GM21447 (cell line): ENCODE data around the gene CES3.
A peak's percentile ranks its signal among the peaks of the same experiment; 100 is the strongest.

Source experiments
- ATAC-seq: cut with Tn5 transposase; IDR thresholded peaks from one replicate; pipeline ENCODE4 v1.9.1; 2021; ENCODE audit not compliant: unreplicated experiment

The CES3 gene

DNA sequence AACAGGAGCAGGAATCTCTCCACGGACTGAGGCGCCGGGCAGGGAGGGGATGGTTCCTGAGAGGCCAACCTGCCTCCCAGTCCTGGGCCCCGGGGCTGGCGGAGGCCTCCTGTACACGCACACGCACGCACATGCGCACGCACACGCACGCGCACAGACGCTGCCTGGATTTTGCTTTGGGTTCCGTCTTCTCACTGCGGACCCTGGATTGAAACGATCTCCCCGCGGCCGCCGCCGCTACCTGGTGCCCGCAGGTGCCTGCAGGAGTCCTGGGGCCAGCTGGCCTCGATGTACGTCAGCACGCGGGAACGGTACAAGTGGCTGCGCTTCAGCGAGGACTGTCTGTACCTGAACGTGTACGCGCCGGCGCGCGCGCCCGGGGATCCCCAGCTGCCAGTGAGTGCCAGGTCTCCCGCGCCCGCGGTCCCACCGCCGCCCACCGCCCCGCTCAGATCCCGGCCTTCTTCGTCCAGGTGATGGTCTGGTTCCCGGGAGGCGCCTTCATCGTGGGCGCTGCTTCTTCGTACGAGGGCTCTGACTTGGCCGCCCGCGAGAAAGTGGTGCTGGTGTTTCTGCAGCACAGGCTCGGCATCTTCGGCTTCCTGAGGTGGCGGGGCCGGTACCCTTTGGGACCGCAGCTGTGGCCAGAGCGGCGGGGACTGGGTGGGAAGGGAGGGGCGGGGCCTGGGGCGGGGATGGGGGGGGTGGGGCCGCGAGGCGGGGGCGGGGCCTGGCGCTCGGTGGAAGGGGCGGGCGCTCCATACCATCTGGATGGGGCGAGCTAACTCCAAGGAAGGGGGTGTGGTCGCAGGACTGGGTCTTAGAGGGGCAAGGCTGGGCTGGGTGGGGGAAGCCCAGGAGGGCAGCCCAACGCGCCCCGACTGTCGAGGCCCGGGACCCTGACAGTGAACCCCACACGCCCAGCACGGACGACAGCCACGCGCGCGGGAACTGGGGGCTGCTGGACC, 39.6 kb downstream of the CES3 start:
- ATAC-seq: no peak

DNA sequence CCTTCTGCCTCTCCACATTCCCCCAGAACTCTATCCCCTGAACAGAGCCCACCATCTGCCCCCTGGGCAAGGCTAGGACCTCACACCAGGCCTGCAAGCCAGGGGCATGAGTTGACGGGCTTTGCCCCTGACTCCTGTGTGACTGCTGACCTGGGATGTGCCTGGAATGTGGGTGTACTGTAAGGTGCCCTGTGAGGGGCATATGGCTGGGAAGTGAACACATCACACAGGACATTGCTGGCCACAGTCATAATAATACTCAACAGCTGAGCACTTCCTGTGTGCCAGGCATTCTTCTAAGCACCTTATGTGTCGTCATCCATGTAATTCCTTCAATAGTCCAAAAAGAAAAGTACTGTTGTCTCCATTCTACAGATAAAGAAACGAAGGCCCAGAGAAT, 40.7 kb downstream of the CES3 start:
- ATAC-seq: no peak

DNA sequence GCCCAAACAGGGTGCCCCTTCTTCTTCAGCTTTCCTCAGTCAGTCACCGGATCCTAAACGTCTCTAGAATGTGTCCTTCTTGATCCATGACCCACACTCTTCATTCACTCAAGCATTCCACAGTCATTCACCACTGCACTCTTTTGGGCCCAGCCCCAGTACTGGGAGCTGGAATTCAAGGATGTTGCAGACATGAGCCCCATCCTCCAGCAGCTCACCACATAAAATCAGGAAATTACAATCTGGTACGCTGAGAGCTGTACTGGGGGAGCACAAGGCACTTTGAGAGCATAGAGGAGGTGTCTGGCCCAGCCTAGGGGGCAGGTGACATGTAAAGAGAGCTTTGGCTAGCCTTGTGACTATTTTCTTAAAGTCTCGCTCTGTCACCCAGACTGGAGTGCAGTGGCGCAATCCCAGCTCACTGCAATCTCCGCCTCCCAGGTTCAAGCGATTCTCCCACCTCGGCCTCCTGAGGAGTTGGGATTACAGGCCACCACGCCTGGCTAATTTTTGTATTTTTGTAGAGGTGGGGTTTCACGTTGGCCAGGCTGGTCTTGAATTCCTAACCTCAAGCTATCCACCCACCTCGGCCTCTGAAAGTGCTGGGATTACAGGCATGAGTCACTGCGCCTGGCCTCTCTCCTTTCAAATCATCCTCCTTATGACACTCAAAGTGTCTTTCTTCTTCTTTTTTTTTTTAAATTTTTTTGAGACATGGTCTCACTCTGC, 46.0 kb downstream of the CES3 start:
- no peak for ATAC-seq

DNA sequence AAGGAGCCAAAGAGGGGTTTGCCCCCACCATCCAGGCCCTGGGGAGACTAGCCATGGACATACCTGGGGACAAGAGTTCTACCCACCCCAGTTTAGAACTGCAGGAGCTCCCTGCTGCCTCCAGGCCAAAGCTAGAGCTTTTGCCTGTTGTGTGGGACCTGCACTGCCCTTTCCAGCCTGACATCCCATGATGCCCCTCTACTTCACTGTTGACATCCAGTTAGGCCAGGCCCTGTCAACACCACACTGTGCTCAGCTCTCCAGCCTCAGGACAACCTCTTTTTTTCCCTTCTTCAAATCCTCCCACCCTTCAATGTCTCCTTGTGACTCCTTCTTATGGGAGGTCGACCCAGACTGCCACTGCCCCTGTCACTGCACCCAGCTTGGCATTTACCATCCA, 48.1 kb downstream of the CES3 start:
- no peak for ATAC-seq

DNA sequence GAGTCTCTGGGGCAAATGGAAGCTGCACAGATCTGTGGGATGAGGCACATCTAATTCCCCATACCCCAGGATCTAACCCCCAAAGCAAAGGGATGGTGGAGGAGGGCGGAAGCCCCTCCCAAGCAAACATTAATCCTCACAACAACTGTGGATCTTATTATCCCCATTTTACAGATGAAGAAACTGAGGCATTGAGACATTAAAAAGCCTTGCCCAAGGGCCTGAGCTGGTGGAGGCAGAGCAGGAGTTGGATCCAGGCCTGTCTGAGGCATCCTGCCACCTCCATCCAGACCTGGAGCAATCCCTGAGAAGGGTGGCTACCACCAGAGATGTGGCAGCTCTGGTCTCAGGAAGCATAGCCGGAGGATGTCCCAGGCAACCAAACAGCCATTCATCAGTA, 50.2 kb downstream of the CES3 start:
- no peak for ATAC-seq

DNA sequence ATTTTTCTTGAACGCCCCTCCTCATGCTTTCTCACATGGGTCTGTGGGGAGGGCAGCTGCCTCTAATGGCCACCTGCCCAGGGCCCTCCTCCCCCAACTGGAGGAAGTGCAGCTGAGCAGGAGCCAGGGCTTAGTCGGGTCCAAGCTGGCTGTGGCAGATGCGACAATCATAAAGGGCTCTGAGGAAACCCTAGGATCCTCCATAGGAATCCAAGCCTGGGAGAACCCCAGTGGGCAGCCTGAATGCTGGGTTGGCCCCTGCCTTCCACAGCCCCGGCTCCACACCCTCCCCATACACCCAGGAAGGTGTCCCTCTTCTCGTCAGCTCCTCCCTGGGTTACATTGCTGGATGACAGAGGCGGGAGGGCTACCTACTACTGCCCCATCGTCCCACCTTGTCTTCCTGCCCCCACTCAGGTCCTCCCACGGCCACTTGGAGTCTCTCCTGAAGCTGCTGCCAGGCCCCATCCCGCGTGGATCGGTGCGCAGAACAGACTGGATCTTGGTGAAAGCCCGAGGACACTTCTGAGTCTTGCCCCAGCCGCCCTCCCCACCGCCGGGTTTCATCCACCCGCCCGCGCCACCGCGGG, 52.3 kb downstream of the CES3 start:
- ATAC-seq: no peak

DNA sequence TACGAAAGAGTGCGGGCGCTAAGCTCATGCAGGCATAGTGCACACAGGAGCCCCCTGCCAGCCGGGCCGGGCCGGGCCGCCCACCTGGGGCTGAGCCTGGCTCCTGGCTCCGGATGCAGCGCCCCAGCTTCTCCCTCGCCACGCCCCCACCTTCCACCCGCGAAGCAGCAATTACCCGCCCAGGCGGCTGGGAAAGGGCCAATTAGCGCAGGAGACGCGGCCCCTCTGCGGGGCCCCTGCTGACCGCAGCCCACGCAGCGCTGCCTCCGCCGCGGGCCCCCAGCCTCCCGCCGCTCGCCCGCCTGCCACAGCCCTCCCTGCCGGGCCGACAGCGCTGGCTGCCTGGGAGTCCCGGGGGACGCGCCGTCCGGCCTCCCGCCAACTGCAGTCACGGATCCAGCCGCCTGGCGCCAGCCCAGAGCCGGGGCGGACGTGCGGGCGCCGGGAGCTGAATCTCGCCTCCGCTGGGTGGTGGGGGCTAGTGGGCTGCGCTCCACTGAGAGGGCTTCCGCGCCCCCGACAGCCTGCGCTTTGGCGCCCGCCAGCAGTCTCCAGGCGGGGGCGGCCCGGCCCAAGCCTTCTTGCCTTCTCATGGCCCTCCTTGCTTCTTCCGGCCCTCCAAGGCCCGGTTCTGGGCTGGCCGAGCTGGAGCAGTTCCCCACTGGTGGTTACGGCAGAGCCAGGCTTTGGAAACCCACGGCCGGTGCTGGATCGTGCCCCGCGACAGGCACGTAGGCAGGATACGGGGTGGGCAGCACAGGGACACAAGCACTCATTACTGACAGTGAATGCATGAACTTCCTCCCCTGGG, 53.0 kb downstream of the CES3 start:
- peak; percentile 45 for ATAC-seq

DNA sequence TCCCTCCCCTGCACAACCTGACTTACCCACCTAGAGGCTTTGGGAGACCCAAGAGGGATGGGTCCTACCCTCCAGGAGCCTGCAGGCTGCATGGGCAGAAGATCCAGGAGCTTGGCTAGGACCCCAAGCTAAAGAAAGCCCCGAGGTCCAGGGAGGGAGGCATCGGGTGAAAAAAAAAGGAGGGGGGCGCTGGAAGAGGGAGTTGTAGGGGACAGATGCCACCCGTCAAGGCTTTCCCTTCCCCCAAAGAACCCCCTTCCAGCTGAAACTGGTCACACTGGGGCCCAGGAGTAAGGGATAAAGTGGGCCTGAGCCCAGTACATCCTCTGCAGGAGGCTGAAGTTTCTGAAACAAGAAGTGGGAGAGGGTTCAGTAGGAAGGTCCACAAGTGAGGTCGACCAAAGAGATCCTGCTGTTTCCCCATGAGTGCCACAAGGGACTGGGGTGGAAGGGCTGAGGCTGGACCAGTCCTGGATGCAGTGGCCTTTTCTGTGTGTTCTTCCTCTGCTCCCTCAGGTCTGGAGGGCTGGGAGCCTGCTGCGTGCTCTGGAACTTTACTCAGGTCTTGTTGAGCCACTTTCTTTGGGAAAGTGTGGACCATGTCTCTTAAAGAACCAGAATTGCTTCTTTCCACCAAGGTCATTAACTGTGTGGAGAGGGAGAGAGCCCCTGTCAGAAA, 53.7 kb downstream of the CES3 start:
- no peak for ATAC-seq

DNA sequence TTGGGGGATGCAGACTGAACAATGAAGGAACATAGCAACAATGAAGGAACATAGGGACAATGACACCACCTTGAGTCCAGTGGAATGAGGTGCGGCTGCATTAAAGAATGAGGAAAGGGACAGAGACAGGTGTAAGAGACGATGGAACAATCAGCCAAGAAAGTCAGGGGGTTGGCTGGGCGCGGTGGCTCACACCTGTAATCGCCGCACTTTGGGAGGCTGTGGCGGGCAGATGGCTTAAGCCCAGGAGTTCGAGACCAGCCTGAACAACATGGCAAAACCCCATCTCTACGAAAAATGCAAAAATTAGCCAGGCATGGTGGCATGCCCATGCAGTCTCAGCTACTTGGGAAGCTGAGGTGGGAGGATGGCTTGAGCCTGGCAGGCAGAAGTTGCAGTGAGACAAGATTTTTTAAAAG, 54.3 kb downstream of the CES3 start:
- no peak for ATAC-seq

DNA sequence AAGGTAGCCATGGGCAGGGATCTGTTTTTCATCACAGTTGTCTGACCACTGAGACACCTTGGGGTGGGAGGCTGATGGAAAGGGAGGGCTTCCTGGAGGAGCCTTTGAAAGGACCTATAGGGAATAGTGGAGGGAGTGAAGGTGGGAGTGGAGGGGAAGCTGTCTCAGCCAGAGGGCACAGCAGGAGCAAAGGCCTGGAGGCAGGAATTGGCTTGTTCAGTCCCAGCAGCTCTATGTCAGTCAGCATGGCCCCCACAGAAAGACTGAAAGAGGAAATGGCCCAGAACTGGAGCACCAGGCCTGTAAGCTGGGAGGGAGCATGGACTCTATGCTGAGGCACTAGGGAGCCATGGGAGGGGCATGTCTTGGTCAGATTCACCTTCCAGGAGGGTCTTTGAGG, 55.1 kb downstream of the CES3 start:
- ATAC-seq: no peak

DNA sequence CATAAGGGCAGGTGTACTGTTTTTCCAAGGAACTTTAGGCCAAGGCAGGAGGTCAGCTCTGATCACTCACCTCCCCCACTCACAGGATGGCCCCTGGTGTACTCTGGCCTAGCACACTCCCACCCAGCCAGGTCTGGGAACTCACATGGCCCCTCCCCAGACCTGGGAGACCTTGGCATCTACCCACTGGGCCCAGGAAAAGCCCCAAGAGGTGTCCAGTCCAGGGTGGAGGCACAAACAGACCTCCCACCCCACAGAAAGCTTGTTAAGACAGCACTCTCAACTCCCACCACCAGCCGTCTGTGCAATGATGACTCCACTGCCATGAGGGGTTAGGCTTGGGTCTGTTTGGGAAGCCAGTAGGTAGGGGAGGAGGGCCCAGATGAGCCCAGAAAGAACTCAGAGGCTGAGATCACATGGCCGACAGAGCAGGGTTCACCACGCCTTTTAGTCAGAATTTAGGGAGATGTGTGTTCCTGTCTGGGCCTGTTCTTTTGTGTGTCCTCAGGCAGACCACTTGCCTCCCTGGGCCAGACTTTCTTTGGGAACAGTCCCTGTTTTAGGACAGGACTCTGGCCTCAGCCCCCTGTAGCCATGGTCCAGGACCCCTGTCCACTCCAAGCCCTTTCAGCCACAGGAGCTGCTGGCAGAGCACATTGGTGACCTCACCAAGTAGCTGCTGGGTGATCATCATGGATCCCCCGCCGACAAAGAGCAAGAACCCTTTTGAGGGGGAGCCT, 55.8 kb downstream of the CES3 start:
- ATAC-seq: no peak

DNA sequence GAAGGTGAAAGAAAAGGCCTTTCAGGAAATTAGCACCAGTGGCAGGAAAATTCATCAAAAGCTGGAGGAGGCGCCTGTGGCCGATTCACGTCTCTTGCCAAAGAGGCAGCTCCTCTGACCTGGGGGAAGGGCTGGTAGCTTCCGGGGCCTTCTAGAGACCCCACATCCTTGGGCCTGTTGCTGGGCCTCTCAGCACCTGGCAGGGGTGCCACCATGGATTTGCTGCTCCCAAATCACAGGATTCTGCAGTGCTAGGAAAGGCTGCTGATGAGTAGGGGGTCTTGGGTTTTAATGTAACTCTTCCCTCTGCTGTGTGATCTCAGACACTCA, 56.3 kb downstream of the CES3 start:
- ATAC-seq: no peak

DNA sequence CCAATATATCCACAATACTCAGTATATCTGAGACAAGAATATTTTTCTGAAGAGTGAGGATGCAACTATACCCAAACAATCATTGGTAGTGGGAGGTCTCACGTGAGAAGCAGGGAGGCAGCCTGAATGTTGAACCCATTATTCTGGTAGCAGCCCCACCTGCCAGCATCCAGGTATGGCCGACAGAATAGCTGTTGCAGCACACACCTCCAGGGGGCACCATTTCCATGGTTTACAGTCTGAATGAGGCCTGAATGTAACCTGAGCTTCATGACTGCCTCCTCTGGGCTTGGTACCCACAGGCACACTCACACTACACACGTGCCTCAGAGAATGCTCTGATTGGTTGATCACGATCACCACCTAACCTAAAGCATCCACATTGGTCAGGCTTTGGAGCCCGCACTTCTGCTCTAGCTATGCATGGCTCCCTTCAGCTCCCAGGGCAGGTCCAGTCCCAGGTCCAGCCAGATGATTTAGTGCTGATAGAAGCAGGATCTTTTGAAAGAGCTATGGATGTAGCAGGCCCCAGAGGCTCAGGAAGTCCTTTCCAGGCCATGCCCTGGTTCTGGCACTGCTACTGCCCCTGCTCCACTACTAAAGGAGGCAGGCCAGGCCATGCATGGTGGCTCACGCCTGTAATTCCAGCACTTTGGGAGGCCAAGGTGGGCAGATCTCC, 56.9 kb downstream of the CES3 start:
- peak; percentile 69 for ATAC-seq

DNA sequence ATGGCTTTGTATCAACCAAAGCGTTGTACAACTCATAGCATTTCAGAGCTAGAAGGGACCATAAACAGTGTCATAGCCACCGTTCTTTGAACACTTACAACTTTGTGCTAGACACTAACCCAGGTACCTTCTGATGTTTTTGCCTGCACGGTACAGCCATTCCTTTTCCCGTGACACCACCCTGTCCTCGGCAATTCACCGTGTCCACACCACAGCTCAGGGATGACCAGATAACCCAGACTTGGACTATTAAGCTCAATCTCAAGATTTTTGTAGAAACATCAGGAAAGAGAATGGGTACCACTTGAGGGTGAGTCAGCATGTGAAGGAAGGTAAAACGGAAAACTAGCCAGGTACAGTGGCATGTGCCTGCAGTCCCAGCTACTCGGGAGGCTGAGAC, 58.1 kb downstream of the CES3 start:
- no peak for ATAC-seq

DNA sequence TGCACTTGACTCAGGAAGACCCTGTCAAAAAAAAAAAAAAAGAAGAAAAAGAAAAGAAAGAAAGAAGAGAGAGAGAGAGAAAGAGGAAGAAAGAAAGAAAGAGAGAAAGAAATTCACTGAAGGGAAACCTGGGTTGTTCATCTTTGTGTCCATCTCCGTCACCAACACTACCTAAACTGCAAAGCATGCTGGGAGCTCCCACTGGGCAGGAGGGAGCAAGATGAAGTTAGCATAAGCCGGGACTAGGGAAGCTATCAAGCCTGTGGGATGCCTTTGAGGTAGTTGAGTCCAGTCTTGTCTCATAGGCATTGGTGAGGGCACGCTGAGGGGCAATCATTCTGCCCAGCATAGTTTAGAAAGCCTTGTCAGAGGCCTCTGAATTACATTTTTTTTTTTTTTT, 60.3 kb downstream of the CES3 start:
- ATAC-seq: no peak

DNA sequence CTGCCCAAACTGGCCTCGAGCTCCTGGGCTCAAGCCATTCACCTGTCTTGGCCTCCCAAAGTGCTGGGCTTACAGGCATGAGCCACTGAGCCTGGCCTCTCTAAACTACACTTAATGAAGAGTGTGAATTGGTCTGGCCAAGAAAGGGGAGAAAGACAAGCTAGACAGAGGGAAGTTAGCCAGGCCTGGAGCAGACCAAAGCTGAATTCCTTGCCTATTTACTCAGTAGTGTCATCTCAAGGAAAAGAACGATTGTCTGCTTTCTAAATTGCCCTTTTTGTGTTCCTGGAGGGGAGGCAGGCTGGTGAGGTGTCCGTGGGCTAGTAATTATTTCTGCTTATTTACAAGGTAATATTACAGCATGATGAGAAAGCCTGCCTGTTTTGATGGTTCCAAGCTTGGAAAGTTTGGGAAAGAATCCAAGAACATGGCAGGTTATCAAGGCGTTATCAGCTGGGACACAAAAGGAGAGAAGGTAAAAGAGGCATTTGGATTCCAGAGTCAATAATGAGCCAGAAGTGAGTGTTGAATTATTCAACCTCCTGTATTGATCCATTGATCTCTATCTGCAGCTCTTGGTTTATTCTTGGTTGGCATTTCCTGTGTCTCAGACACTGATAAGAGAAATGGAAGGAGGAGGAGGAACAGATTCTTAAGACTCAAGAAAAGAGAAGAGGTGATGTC, 61.6 kb downstream of the CES3 start:
- ATAC-seq: no peak

DNA sequence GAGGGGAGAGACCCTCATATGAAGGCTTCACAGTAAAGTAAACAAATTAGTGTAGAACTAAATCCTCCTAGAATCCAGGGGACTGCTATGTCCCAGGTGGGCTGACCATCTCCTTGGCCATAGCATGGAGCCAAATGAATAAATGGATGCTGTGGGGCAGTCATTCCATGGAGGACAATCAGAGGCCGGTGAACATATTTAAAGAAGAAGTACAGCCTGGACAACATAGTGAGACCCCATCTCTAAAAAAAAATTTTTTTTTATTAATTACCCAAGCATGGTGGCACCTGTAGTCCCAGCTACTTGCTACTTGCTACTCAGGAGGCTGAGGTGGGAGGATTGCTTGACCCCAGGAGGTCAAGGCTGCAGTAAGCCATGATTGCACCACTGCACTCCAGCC, 62.6 kb downstream of the CES3 start:
- no peak for ATAC-seq
